HG03571 (cell line): Measurements from ENCODE around the gene CACNA1D.
A peak's percentile ranks its signal among the peaks of the same experiment; 100 is the strongest.
"Not testable (repeated sequence)": the region's sequence is repeated elsewhere in the genome, so short reads cannot be mapped to it uniquely, and the experiment has no call there.

Experiments
- ATAC-seq: cut with Tn5 transposase; IDR thresholded peaks from one replicate; pipeline ENCODE4 v1.9.1; 2021; ENCODE audit not compliant: unreplicated experiment

Gene CACNA1D

DNA sequence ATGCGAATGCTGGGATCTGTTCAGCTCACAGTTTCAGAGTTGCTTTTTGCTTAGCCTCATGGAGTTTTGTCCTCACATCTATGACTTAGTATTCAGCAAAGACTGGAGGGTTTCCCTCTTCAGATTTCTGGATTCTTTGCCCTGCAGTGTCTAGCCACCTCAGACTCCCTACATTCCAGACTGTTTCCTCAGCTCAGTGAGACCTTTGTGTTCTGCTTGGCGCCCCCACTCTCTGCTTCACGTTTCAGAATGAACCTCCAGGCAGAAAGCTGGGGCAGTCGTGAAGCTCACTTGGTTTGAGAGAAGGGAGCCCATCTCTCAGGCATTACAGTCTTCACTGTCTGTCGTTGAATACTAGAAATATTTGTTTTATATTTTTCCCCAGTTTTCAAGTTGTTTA is 118.1 kb downstream of the CACNA1D start:
- ATAC-seq = no peak

DNA sequence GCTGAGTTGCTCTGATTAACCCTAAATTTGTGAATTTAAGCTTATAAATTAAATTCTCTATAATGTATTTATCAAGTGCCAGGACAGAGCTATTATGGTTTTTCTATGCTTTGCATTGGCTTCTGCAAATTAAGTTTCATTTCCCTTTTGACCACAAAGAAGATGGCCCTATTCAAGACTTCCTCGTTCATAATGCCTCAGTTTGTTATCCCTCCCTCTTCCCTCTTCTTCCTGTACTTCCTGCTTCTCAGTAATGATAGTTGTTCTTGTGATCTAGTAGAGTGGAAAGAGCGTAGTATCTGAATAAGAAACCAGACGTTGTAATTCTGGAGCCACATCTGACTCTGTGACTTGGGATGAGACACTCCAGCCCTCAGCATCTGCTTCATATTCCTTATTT is 118.7 kb downstream of the CACNA1D start:
- no peak for ATAC-seq

DNA sequence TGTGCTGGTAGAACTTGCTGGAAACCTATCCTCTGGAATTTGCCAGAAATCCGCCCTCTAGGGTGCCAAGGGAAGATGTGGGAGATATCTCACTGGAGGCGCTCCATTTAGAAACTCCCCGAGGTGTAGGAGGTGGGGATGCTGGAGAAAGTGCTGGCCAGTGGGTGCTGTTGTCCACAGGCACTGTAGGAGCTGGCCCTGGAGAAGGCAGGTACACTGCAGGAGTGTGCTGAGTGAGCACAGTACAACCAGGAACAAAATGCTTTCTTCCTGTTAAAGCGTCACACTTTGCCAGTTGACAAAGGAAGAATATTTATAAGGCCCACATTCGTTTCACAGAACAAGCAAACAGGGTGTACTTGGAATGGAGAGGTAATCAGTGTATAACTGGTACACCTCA is 119.9 kb downstream of the CACNA1D start:
- no peak for ATAC-seq

DNA sequence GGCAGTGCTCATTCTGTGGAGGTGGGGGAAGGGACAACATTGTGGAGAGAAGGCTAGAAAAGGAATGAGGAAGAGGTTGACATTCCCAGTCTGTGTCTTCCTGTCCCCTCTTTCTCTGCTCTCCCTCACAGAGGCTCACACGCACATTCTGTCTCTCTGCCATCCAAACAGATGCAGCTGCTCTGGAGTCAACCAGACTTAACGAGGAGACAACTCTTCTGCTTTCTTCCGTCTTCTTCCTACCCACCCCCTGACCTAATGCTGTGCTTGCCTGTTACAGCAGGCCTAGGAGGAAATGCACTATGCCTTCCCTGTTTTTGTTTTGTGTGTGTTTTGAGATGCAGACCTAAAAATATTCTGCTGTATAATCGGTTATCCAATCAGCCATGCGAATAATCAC is 121.9 kb downstream of the CACNA1D start:
- no peak for ATAC-seq

DNA sequence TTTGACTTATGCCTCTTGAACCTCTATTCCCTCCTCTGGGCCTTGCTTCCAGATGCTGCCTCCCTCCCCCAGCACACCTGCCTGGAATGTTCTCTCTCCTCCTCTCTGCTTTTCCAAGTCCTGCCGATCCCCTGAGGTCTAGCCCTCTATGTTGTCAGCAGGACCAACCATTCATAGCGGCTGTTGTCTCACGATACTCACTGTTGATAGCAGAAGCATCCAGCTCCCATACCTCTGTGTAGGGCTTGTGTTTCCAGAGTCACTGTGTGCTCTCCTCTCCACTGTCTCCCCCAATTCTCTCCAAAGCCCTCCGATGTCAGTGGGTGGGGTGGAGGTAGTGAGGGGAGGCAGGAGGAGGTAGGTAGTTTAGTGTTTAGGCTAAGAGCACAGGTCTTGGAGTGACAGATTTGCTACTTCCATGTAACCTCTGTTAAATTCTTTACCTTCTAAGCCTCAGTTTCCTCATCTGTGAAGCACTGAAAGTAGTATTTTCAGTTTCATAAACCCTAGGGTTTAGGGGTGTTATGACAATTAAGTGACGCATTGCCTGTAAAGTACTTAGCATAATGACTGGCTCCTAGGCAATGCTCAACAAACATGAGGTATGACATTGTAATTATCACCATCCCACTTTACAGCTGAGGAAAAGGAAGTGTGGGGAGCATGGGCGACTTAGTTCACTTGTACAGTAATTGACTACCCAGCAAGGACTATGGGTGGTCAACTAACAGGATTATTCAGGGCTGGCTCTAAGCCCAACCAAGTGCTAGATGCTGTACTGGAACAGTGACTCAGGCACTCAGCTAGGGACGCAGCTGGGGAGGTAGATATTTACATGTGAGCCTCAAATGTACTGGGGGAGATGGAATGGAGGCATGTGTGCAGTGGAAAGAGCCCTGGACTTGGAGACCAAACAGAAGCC is 122.8 kb downstream of the CACNA1D start:
- ATAC-seq = no peak

DNA sequence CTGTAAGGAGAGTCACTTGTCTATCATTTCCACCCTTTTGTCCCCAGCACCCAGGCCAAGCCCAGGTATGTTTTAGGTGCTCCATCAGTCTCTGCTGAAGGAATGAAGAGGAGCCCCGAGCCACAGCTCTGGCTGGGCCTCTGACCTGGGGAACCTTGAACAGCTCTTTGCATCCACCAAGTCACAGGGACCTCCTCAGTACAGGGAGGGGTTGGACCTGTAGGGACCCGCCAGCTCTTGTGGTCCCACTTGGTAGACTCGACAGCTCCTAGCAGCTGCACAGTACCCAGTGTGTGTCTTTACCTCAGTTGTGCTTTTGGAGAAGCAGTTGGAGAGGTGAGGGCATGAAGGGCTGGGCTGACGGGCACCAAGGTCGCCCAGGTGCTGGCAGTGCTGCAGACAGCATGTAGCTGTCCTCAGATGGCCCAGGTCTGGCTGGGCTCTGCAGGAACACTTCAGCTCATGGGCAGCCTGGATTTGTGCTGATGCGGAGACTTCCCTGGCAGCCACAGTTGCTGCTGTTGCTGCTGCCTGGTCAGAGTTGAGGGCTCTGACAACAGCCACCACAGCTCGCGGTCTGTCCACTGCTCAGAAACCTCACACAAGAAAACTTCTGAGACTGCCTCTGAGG is 123.6 kb downstream of the CACNA1D start:
- ATAC-seq = no peak

DNA sequence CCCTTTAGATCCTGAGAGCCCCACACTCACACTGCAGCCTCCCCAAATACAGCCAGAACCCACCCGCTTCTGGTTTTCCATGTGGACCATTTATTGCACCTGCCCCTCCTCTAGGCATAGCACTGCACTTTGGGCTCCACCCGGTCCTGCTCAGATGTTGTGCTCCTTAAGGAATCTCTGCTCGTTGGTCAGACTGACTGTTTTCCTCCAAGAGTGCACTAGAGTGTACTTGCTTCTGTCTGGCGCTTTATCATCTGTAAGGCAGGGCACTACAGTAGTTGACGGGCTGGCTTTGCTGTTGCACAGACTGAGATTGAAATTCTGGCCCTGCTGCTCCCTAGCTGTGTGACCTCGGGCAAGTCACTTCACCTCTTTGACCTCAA is 124.1 kb downstream of the CACNA1D start:
- no peak for ATAC-seq

DNA sequence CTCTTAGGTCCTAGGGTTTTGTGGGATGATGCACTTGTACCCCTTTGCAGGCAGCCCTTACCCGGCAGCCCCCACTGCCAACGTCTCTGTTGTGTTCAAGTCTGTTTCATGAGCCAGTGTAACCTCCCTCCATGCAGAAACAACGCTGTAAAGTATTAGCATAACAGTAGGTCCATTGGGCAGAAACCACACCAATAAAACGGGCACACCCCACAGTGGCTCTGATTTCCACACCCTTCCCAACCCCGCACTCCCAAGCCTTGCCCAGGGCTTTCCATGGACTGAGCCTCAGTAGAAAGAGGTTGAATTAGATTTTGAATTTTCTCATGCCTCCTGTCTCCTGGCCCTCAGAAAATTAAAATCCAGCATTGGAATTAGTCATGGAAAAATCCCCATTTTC is 124.5 kb downstream of the CACNA1D start:
- ATAC-seq = no peak

DNA sequence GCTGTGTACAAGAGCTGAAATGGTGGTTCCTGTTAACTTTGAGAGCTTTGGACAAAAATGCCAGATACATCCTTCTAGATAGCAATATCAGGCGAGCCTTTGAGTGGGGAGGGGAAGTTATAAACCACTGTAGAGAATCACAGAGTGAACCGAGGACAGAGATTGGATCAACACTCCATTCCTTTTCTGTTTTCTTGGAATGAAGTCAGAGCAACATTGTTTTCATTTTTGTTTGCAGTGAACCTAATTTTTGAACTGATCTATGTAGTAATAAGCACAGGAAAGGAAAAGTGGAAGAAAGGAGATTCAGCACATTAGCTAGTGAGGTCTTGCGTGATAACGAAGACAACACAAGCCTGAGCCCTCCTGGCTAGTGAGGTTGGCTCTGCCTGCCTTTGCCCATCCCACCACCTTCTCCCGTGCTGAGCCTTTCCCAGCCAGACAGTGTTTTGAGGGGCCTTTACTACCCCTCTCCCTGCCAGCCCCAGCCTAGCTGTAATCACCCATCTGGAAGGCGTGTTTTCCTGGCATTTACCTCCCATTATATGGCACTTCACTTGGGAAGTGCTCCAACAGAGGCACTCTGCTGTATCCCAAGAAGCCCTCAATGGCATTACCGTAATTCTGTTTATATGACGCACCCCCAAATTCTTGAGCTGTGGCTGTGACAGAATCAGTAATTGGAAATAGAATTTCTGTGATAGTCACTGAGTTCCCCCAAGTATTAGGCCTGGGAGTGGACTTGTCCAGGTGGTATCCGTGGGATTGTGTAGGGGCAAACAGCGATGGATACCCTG is 129.8 kb downstream of the CACNA1D start:
- no peak for ATAC-seq

DNA sequence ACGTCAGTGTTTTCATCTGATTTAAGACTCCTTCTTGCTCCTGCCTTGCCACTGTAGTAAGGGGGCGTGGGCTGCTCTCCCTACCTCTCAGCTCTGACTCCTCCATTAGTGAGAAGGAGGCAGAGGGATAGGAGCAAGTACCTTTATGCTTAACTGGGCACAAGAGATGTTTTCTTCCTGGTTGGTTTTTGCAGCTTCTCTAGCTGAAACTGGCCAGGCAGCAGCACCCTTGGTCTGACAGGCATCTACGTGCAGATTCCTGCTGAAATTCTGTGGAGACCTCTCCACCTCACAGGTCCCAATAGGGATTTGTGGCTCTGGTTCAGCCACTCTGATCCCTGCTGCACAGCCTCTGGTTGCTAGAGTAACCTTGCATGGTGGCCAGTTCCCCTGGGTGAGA is 132.5 kb downstream of the CACNA1D start:
- ATAC-seq = no peak

DNA sequence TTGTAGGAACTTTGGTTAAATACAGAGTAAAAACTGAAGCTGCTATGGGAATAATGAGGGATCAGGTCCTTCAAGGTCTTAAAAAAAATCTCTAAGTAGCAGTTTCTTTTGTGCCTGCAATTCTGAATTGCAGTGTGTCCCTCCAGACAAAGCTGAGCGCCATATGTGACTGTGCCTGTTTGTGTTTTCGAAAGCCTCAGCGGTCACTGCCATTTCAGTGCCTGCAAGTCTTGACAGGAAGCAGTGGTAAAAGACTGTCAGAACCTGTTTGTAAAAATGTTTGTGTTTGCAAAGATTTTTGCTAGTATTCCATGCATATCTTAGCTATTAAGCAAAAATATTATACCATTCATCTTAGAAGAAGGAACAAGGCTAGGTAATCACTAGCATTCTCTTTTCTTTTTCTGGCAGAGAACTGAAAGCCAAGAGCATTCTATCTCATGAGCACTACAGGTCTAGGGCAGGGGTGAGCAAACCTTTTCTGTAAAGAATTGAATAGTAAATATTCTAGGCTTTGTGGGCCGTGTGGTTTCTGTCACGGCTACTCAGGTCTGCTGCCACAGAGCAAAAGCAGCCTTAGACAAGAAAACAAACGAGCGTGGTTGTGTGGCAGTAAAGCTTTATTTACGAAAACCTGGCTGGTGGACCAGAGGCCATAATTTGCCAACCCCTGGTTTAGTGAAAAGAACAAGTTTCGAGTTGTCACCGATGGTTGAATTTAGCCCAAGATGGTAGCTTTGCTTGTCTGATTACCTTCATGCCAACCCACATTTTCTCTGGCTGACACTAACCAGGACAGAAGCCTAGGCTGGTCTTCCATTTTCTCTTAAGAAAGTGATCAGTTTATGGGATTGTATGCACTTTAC is 134.4 kb downstream of the CACNA1D start:
- ATAC-seq = no peak

DNA sequence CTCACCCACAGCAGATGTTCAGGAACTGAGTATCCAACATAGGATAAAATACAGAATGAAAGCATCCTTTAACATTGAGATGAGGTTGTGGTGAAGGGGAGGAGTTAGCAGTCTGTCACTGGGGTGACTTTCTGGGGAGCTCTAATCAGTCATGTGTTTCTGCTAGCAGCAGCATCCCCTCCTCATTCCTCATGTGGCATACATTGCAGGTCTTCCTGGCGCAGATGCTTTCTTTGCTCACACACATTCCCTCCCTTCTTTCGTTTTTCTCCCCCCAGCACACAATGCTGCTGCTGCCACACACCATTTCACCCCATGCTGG is 135.0 kb downstream of the CACNA1D start:
- no peak for ATAC-seq

DNA sequence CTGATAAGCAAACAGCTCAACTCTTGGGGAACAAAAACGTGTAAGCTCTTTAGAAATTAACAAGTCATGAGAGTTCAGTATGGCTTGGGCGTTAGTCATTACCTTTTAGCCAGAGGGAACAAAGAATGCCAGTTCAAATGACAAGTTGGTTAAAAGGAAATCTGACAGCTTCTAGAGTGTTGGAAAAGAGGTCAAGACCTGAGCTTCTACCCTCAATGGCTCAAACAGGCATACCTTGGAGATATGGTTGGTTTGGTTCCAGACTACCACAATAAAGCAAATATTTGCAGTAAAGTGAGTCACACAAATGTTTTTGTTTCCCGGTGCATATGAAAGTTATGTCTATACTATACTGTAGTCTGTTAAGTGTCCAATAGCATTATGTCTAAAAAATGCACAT is 136.1 kb downstream of the CACNA1D start:
- no peak for ATAC-seq

DNA sequence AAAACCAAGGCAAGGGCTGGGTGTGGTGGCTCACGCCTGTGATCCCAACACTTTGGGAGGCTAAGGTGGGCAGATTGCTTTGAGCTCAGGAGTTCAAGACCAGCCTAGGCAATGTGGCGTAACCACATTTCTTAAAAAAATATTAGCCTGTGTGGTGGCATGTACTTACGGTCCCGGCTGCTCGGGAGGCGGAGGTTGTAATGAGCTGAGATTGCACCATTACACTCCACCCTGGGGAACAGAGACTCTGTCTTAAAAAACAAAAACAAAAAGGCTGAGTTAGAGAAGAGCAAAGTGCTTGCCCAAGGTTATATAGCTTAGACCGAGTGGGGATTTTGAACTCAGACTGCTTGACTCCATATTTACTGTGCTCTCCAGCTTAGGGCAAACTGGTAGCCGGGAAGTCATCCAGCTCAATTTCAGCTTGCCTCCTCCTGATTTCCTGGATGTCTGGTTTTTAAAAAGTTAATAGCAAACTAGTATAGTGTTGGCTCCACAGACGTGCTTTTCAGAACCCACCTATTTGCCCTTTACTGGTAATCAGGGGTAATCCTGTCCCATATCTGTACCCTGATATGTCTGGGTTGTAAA is 138.9 kb downstream of the CACNA1D start:
- no peak for ATAC-seq

DNA sequence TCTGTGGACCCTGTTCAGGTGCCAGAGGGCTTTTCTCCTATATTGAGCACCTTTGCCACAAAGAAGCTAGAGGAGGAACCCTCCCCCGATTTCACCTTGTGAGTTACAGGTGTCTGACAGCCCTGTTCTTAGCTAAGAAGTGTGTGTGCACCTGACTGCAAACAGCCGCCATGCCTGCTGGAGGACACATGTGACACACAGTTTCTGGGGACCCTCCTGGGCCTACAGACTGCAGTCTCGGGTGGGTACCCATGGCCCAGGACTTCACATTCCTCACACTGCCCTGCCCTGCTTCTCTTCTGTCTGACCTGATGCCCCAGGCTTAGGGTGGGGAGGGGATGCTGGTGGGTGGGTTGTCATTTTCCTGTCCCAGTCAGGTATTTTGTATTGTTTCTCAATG is 140.6 kb downstream of the CACNA1D start:
- no peak for ATAC-seq

DNA sequence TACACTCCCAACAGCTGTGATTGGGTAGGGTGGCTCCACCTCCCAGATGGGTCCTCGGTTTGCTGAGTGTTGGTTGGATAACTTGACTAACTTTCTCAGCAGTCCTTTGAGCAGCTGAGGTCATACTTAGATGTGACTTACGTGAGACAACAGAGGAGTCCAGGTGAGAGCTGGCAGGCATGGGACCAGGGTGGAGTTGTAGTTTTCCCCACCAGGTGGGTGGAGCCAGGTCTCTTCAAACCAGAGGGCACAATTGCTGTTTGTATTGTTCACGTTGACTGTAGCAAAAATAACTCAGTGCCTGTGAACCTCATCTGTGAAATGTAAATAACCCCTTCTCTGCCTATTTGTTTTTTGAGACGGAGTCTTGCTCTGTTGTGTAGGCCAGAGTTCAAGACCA is 144.4 kb downstream of the CACNA1D start:
- not testable (repeated sequence) for ATAC-seq

DNA sequence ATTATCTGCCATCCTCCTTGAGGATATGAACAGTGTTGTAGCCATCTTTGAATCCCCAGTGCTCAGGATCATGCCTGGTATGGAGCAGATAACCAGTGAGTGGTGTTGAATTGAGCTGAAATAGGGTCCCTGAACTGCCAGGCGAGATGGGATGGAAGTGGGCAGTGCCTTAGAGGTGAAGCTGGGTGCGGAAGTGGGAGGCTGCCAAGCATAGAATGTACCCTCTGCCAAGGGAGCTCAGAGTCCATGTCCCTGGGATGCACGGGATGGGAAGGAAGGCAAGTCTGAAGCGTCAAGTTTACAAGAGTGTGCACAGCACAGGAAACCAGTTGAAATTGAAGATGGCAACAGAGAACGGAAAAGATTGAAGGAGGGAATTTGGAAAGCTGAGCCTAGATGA is 147.0 kb downstream of the CACNA1D start:
- ATAC-seq = no peak

DNA sequence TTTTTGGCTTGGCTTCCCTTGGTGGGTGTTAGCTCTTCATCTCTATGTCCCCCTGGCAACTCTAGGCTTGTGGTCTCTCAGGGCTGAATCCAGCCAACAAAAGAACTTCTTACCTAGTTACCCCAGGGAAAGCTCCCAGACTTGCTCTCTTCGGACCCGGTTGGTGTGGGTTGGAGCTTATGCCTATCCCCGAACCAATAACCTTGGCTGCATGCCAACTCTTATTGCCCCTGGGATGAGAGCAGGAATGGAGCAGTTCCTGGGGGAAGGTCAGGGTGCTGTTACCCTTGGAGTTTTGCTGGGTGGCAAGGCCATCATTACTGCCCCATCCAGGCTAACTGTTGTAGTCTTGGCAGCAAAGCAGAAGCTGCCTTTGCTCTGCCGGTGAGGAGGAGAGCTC is 147.8 kb downstream of the CACNA1D start:
- ATAC-seq = no peak

DNA sequence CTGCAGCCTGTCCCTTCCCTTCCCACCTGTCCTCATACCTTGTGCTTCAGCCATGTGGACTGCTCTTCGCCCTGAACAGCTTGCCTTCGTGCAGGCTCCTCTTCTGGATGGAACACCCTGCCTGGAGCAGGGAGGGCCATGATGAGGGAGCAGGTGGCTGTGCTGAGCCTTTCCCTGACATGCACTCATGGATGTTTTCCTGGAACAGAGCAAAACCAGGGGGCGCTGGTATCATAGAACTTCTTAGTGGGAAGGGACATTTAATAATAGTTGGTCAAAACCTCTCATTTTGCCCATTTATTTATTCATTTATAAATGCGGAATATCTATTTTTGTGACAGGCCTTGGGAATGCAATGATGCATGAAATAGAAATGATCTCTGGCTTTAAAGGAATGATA is 149.3 kb downstream of the CACNA1D start:
- ATAC-seq = no peak

DNA sequence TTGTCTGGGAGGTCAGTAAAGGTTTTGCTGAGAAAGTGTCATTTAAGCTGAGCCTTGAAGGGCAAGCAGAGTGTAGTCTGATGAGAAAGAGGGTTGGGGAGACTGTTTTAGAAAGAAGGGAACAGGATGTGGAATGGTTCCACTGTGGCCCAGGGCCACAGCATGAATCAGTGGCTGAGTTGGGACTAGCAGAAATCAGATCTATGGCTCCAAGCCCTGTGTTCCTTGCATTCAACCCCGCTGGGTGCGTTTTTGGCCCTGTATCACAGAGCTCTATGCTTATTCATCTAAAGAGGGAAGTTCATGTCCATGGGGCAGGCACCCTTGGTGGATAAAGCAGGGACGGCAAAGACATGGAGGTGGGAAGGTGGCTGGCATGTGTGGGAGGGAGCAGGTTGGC is 151.3 kb downstream of the CACNA1D start:
- no peak for ATAC-seq

DNA sequence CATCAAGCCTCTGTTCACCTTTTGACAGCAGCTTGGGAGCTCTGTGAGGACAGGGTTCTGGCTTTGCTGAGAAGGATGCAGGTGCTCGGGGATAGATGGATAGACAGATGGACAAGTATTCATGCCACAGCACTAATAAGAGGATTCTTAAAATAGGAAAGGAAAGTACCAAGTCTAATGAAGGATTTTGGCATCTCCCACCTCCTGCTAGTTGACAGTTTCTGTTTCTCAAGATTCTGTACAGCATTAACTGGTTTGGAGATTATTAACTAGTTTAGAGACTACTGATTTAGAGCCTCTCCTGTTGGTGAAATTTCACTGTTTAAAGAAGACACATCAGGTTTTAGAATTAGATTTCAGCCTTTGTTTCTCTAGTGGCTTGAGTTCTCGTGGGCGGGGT is 152.3 kb downstream of the CACNA1D start:
- ATAC-seq = peak; percentile 80
